Left ventricle myocardium inferior (tissue), 1 donor: ENCODE measurements around the gene XPO1. TPM values are rescaled to one million over a fixed set of nuclear protein-coding genes. Genes with fewer than 3 reads are reported as not detected.
"Not testable (repeated sequence)": the region's sequence is repeated elsewhere in the genome, so short reads cannot be mapped to it uniquely, and the experiment has no call there.

ENCODE experiments used
- DNase-seq: peaks from one replicate; pipeline ENCODE4 v3.0.0-alpha.2; 2020
- H3K27ac ChIP-seq: fragments of 200-600 bp; replicated peaks from 2 replicates; pipeline ENCODE4 v1.8.0; 2021
- H3K27me3 ChIP-seq: fragments of 200-600 bp; 2 replicates; pipeline ENCODE4 v1.8.0; 2021; ENCODE audit warnings: low read depth
- H3K36me3 ChIP-seq: fragments of 200-600 bp; 2 replicates; pipeline ENCODE4 v1.8.0; 2021
- H3K4me1 ChIP-seq: fragments of 200-600 bp; 2 replicates; pipeline ENCODE4 v1.8.0; 2021
- H3K4me3 ChIP-seq: fragments of 200-600 bp; 2 replicates; pipeline ENCODE4 v1.8.0; 2021; ENCODE audit warnings: mild to moderate bottlenecking, moderate library complexity
- H3K9me3 ChIP-seq: fragments of 200-600 bp; replicated peaks from 2 replicates; pipeline ENCODE4 v1.8.0; 2021
- intact Hi-C: fragments of 100-400 bp; cut with micrococcal nuclease; formaldehyde crosslinking; loops from one replicate; pipeline ENCODE4 v1.11.0; 2022
- total RNA-seq: library from RNA; stranded (reverse); fragmentation: NEBNext Ultra II Directional; extraction: Animal tissue kit (Norgen Biotek cat#: 25700); gene quantifications from one replicate; pipeline ENCODE4 v1.2.1, GENCODE V29; 2021
- TF ChIP-seq, protein P1 (sequence below): fragments of 200-600 bp; IDR thresholded peaks from 2 replicates; pipeline ENCODE4 v1.8.0; 2021; ENCODE audit warnings: antibody characterized with exemption, mild to moderate bottlenecking, borderline replicate concordance
- donor health status: DM: no; HTN: yes; CAD: no; lungs with severe emphysema.

Gene XPO1
- total RNA-seq, 1 donor from 2014 or later = 68.5 TPM

DNA sequence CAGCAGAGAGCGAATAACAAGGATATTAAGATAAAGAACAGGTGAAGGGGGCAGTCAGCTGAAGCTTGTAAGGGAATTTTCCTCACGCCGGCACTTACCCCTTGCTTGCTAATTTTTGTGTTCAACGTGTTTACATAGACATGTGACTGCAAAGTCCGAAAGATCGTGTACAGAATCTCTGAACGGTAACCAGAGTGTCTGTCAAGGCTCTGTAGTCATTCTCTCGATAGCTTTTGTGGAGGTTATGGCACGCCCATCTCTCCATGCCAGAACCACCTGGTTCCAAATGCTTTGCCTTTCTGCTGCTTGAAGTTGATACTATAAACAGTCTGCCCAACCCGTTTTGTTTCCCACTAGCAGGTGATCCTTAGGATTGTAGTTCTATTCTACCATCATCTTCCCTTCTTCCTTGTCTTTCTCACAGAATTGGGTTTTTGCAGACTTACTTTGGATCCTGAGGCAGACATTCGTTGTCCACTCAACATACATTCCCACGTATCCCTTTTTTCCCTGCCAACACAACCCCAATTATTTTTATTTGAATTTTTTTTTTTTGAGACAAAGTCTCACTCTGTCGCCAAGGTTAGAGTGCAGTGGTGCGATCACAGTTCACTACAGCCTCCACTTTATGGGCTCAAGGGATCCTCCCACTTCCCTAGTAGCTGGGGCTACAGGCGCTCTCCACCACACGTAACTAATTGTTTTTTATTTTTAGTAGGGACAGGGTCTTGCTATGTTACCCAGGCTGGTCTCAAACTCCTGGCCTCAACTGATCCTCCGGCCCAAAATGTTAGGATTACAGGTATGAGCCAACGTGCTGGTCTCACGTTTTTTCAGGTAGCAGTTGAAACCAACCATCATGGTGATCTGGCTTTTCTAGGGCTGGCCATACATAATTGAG lies 66.0 kb downstream of the XPO1 start:
- intact Hi-C loops = no loop called here
- peaks cover 40% of the 10 kb centered on the region for H3K4me1 ChIP-seq
- H3K27me3 ChIP-seq = no peaks in the 10 kb centered on the region
- H3K27ac ChIP-seq = peak overlapping the region; percentile 100
- peaks cover 2% of the 10 kb centered on the region for H3K36me3 ChIP-seq
- H3K4me3 ChIP-seq = peak overlapping the region; percentile 99
- TF ChIP-seq, protein P1, sequence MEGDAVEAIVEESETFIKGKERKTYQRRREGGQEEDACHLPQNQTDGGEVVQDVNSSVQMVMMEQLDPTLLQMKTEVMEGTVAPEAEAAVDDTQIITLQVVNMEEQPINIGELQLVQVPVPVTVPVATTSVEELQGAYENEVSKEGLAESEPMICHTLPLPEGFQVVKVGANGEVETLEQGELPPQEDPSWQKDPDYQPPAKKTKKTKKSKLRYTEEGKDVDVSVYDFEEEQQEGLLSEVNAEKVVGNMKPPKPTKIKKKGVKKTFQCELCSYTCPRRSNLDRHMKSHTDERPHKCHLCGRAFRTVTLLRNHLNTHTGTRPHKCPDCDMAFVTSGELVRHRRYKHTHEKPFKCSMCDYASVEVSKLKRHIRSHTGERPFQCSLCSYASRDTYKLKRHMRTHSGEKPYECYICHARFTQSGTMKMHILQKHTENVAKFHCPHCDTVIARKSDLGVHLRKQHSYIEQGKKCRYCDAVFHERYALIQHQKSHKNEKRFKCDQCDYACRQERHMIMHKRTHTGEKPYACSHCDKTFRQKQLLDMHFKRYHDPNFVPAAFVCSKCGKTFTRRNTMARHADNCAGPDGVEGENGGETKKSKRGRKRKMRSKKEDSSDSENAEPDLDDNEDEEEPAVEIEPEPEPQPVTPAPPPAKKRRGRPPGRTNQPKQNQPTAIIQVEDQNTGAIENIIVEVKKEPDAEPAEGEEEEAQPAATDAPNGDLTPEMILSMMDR = no peak
- no peaks in the 10 kb centered on the region for H3K9me3 ChIP-seq
- DNase-seq = no peak

DNA sequence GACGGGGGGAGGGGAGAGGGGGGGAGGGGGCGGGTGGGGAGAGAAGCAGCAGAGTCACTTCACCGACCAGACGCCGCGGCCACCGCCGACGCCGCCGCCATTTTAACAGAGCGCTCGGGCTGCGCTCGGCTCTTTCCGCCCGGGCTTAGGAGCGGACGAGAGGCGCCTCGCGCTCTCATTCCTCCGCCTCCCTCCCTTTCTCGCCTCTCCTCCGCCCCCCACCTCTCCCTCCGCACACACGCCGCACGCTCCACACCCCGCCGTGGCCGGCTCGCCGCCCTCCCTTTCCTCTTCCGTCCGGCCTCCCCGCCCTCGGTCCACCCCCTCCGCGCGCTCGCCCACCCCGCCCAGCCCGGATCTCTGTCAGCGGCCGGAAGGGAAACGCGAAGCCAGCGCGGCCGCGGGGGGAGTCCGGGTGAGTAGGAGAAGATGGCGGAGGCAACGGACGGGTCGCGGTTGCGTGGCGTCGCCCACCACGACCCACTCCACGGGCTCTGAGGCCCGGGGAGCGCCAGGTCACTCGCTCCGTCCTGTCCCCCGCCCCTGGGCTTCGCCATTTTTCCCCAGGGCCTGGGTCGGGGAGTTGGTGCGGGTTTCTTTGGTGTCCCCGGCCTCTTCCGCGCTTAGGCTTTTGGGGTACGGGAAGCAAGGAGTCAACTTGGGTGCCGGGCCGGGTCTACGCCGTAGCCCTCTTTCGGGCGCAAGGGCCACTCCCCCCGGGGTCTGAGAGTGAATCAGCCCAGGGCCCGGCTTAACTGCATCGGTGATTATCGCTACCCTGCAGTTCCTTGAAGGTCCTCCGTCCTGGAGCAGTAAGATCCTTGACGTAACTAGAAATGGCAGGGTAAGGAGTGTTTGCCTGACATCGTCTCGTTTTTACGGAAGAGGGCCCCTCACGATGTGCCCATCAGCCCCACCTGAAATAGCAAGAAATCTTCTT lies 66.9 kb downstream of the XPO1 start, which contains the start of gene USP34:
Gene USP34, minus strand, starts transcription at position 123 of the 940 bp plus-strand sequence. CDS start 395 bp downstream, outside the sequence.
- TF ChIP-seq, protein P1 = no peak
- intact Hi-C loops = no loop called here
- peak; percentile 96 for DNase-seq
- H3K36me3 ChIP-seq = no peaks in the 10 kb centered on the region
- no peaks in the 10 kb centered on the region for H3K9me3 ChIP-seq
- peak within 1 kb of the TSS; percentile 99 for H3K4me3 ChIP-seq
- peak within 1 kb of the TSS; percentile 100 for H3K27ac ChIP-seq
- peaks cover 43% of the 10 kb centered on the region for H3K4me1 ChIP-seq
- no peaks in the 10 kb centered on the region for H3K27me3 ChIP-seq

DNA sequence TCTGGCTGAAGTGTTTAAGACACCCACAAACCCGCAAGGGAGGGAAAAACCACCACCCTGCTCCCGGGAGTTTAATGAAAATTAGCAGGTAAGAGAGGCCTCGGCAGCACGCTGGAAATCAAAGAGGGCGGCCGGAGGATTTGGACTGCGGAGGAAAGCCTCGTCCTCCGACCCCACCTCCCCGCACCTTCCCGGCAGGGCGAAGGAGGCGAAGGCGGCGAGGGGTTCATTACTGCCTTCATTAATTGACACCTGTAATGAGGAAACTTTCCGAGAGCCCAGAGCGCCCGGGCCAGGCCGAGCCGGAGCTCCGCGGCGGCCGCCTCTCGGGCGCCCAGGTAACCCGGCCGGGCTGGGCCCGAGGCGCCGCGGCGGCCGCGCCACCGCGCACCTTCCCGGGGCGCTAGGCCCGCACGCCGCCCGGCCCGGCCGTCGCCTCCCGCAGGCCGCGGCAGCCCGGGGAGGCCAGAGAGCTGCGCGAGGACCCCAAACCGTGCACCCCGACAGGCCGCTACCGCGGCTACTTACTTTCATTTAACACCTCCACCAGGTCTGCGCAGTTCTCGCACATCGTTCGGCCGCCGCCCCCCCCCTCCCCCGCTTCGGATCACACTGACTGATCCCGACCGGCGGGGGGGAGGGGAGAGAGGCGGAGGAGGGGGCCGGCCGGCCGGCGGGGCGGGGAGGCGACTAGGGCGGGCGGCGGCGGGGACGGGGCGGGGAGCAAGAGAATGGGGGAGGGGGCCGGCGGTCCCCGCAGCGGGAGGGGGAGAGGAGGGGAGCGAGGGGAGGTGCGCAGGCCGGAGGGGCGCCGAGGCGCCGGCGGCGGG lies 67.8 kb downstream of the XPO1 start:
- H3K27ac ChIP-seq = peak overlapping the region; percentile 100
- intact Hi-C loops = no loop called here
- no peaks in the 10 kb centered on the region for H3K9me3 ChIP-seq
- H3K27me3 ChIP-seq = no peaks in the 10 kb centered on the region
- peak overlapping the region; percentile 99 for H3K4me3 ChIP-seq
- TF ChIP-seq, protein P1 = no peak
- no peaks in the 10 kb centered on the region for H3K36me3 ChIP-seq
- peak; percentile 89 for DNase-seq
- peaks cover 45% of the 10 kb centered on the region for H3K4me1 ChIP-seq

DNA sequence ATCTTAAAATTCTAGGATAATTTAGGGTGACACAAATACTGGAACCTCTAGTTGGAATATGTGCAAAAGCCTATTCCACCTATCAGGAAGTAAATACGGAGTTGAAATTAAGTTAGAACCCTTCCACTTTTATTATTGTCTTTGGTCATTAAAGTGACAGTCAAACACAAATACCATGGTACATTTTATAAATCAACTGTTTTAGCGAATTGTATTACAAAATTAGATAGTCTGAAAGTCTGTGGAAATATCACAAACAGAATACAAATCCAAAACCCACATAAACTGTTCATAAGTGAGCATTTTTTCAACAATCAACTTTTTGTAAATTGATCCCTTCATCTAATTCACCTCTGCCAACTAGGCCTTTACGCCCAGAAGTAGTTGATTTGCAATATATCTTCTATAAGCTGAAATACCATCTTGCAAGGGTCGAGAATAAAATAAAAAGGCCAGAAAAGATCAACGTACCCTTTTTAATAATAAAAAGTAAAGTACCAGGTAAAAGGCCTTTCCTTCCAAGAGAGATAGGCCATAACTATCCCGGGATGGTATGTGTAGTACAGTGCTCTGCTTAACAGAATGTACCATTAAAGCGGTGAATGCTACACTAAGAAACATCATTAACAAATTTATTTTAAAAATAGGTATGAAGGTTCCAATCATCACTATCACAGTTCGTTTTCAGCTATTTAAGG lies 68.6 kb downstream of the XPO1 start:
- H3K27ac ChIP-seq = peak overlapping the region; percentile 100
- peaks cover 53% of the 10 kb centered on the region for H3K4me1 ChIP-seq
- H3K36me3 ChIP-seq = no peaks in the 10 kb centered on the region
- no peaks in the 10 kb centered on the region for H3K9me3 ChIP-seq
- intact Hi-C loops = no loop called here
- TF ChIP-seq, protein P1 = no peak
- H3K4me3 ChIP-seq = peak overlapping the region; percentile 99
- DNase-seq = no peak
- H3K27me3 ChIP-seq = no peaks in the 10 kb centered on the region

DNA sequence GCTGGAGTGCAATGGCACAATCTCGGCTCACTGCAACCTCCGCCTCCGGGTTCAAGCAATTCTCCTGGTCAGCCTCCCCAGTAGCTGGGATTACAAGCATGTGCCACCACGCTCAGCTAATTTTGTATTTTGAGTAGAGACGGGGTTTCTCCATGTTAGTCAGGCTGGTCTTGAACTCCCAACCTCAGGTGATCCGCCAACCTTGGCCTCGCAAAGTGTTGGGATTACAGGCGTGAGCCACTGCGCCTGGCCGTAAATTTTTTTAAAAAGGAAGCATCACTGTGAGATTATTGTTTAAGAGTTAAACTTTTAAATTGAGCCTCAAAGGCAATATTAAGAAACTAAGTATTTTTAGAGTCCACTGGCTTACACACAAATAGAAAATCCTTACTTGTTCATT lies 69.9 kb downstream of the XPO1 start:
- H3K4me1 ChIP-seq = peaks cover 65% of the 10 kb centered on the region
- H3K27ac ChIP-seq, H3K4me3 ChIP-seq, DNase-seq, H3K36me3 ChIP-seq, H3K9me3 ChIP-seq, intact Hi-C loops, H3K27me3 ChIP-seq: not testable (repeated sequence)
